ENCODE measurements around the gene CPM.

GRCh38 chr12:68827895-68828671, 104.9 kb downstream of the CPM start:
- TF ChIP-seq CTCF (IDR thresholded peaks at IDR 0.05) (no peak), POLR2A (IDR thresholded peaks at IDR 0.05) (no peak)

Measured in Peyer's patch (tissue), 4 donors.